Osteocyte (in vitro differentiated cells): ENCODE measurements around the gene FOXS1. TPM values are rescaled to one million over a fixed set of nuclear protein-coding genes. Genes with fewer than 3 reads are reported as not detected.
A peak's percentile ranks its signal among the peaks of the same experiment; 100 is the strongest.

Experiments
- DNase-seq: peaks from one replicate; pipeline ENCODE4 v3.0.0; 2021; ENCODE audit warnings: mixed read lengths; ENCODE audit not compliant: unreplicated experiment; ENCODE audit errors: extremely low spot score
- H3K27ac Mint-ChIP-seq: one replicate; pipeline ENCODE4 v1.8.0; 2021; ENCODE audit warnings: mild to moderate bottlenecking, mixed read lengths; ENCODE audit not compliant: unreplicated experiment
- H3K27me3 Mint-ChIP-seq: one replicate; pipeline ENCODE4 v1.8.0; 2021; ENCODE audit warnings: mixed read lengths; ENCODE audit not compliant: unreplicated experiment
- H3K36me3 Mint-ChIP-seq: one replicate; pipeline ENCODE4 v1.8.0; 2021; ENCODE audit warnings: mixed read lengths; ENCODE audit not compliant: unreplicated experiment
- H3K4me1 Mint-ChIP-seq: one replicate; pipeline ENCODE4 v1.8.0; 2021; ENCODE audit warnings: mixed read lengths; ENCODE audit not compliant: unreplicated experiment
- H3K4me3 Mint-ChIP-seq: one replicate; pipeline ENCODE4 v1.8.0; 2021; ENCODE audit warnings: mild to moderate bottlenecking, moderate library complexity, mixed read lengths; ENCODE audit not compliant: unreplicated experiment
- H3K9me3 Mint-ChIP-seq: one replicate; pipeline ENCODE4 v1.8.0; 2021; ENCODE audit warnings: mixed read lengths; ENCODE audit not compliant: unreplicated experiment
- total RNA-seq: library from RNA; stranded (reverse); gene quantifications from 2 replicates; pipeline ENCODE4 v1.2.1, GENCODE V29; 2021
- TF ChIP-seq, protein P1 (sequence below): fragments of 200-600 bp; sonication (generic); IDR thresholded peaks from 2 replicates; pipeline ENCODE4 v1.5.0; 2021; ENCODE audit warnings: antibody characterized with exemption, mild to moderate bottlenecking, moderate library complexity

The FOXS1 gene
- total RNA-seq, 1 donor from 2014 or later, result 11.8 TPM

DNA sequence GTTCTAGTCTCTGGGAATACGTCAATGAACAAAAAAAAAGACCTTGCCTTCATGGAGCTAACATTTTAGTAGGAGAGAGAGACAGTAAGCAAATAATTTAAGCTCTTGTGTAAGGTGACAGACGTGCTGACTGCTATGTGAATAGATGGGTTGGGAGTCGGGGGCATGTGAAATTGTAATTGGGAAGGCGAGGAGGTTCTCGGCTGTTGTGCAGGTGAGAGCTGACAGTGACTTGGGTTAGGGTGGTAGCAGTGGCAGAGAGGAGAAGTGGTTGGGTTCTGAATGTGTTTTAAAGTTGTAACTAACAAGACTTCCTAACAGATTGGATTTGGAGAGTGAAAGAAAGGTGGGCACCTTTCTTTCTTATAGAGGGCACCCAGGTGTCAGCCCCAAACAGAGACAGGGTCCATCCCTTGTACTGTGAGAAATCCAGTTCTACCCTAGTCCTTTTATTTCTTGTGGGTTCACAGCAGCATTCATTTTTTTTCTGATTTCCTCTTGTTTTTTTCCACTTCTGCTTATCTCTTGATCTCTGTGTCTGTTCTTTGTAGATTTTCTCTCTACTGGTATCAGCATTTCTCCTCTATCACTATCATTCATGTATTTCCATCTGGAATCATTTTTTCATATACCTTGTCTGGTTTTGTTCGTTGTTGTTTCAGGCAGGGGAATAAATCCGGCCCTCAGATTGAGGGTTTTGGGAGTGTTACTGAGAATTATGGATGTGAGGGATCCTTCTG, 41.7 kb downstream of the FOXS1 start:
- Mint-ChIP-seq H3K27me3 (no peaks in the 10 kb centered on the region), H3K4me3 (no peak overlapping the region), H3K4me1 (peaks cover 37% of the 10 kb centered on the region), H3K36me3 (peaks cover 11% of the 10 kb centered on the region), H3K9me3 (no peaks in the 10 kb centered on the region), H3K27ac (peak overlapping the region; percentile 58)
- TF ChIP-seq, protein P1, sequence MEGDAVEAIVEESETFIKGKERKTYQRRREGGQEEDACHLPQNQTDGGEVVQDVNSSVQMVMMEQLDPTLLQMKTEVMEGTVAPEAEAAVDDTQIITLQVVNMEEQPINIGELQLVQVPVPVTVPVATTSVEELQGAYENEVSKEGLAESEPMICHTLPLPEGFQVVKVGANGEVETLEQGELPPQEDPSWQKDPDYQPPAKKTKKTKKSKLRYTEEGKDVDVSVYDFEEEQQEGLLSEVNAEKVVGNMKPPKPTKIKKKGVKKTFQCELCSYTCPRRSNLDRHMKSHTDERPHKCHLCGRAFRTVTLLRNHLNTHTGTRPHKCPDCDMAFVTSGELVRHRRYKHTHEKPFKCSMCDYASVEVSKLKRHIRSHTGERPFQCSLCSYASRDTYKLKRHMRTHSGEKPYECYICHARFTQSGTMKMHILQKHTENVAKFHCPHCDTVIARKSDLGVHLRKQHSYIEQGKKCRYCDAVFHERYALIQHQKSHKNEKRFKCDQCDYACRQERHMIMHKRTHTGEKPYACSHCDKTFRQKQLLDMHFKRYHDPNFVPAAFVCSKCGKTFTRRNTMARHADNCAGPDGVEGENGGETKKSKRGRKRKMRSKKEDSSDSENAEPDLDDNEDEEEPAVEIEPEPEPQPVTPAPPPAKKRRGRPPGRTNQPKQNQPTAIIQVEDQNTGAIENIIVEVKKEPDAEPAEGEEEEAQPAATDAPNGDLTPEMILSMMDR, result no peak
- DNase-seq, result no peak

- Mint-ChIP-seq H3K36me3 (peaks cover 14% of the 10 kb centered on the region), H3K27me3 (no peaks in the 10 kb centered on the region), H3K9me3 (no peaks in the 10 kb centered on the region), H3K4me1 (peaks cover 40% of the 10 kb centered on the region), H3K27ac (no peak overlapping the region), H3K4me3 (no peak overlapping the region)
- TF ChIP-seq, protein P1, result no peak
- no peak for DNase-seq
Observed at GRCh38 chr20:31801508-31801907, 43.9 kb downstream of the FOXS1 start.

DNA sequence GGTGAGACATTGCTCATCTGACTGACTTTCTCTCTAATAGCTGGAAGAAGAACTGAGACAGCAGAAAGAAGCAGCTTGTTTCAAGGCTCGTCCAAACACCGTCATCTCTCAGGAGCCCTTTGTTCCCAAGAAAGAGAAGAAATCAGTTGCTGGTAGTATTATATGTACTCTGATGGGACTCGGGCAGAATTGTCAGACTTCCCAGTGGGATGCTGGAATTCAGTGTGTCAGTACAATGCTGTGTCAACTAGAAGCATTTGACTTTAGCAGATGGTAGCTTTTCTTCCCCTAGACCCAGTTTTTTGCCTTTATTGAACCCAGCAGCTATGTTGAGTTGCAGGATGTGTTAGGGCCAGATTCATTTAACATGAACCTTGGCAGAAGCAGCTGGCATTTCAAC, 48.0 kb downstream of the FOXS1 start:
- no peak for DNase-seq
- H3K27ac Mint-ChIP-seq, result peak overlapping the region; percentile 66
- peaks cover 19% of the 10 kb centered on the region for H3K4me1 Mint-ChIP-seq
- TF ChIP-seq, protein P1, result no peak
- peaks cover 17% of the 10 kb centered on the region for H3K36me3 Mint-ChIP-seq
- H3K4me3 Mint-ChIP-seq, result no peak overlapping the region
- no peaks in the 10 kb centered on the region for H3K9me3 Mint-ChIP-seq
- no peaks in the 10 kb centered on the region for H3K27me3 Mint-ChIP-seq

Other genes starting within 250 kb of the FOXS1 start
- gene ID1, start 240.3 kb downstream of the FOXS1 start, total RNA-seq, result 8.2 TPM in 2 replicates
- not detected in 2 replicates for gene COX4I2, start 207.7 kb downstream of the FOXS1 start, total RNA-seq
- gene BCL2L1, start 122.7 kb downstream of the FOXS1 start, total RNA-seq, result 67.0 and 69.4 TPM in 2 replicates
- gene TPX2, start 106.3 kb downstream of the FOXS1 start, total RNA-seq, result 22.6 and 25.5 TPM in 2 replicates
- gene MYLK2, start 26.2 kb downstream of the FOXS1 start, total RNA-seq, result 0.10 and 0.27 TPM in 2 replicates
- gene DUSP15, start 24.9 kb upstream of the FOXS1 start, total RNA-seq, result 2.1 and 3.2 TPM in 2 replicates
- gene TTLL9, start 25.0 kb upstream of the FOXS1 start, total RNA-seq, result 0.18 and 0.24 TPM in 2 replicates
- gene PDRG1, start 106.4 kb upstream of the FOXS1 start, total RNA-seq, result 12.2 and 12.5 TPM in 2 replicates
- gene XKR7, start 122.5 kb upstream of the FOXS1 start, total RNA-seq, result not detected in 2 replicates
- gene CCM2L, start 164.8 kb upstream of the FOXS1 start, total RNA-seq, result not detected in 2 replicates
- not detected in 2 replicates for gene HCK, start 206.6 kb upstream of the FOXS1 start, total RNA-seq